Inferior parietal cortex (tissue), 1 donor: Measurements from ENCODE around the gene ADISSP.
"Not testable (repeated sequence)": the region's sequence is repeated elsewhere in the genome, so short reads cannot be mapped to it uniquely, and the experiment has no call there.

Experiments used
- DNase-seq: peaks from one replicate; pipeline ENCODE4 v3.0.0-alpha.2; 2016; ENCODE audit errors: extremely low spot score

The ADISSP gene

GRCh38 chr20:3797592-3798372 lies 30.2 kb upstream of the ADISSP start:
- no peak for DNase-seq

- DNase-seq: no peak
Measured at GRCh38 chr20:3797226-3797545, 29.6 kb upstream of the ADISSP start.

GRCh38 chr20:3796477-3797225 lies 29.1 kb upstream of the ADISSP start:
- DNase-seq: no peak

GRCh38 chr20:3795511-3796468 lies 28.2 kb upstream of the ADISSP start, which contains the start of gene CDC25B:
Gene CDC25B, plus strand, starts transcription at chr20:3796310. Its CDS starts 222 bp downstream, at chr20:3796532.
- DNase-seq: peak; percentile 86

- no peak for DNase-seq
Measured at GRCh38 chr20:3794701-3795420, 27.3 kb upstream of the ADISSP start.

- not testable (repeated sequence) for DNase-seq
Measured at GRCh38 chr20:3794168-3794567, 26.6 kb upstream of the ADISSP start.

GRCh38 chr20:3789201-3789600 lies 21.6 kb upstream of the ADISSP start:
- not testable (repeated sequence) for DNase-seq

GRCh38 chr20:3788685-3789155 lies 21.2 kb upstream of the ADISSP start:
- DNase-seq: no peak

GRCh38 chr20:3787324-3788014 lies 19.9 kb upstream of the ADISSP start:
- DNase-seq: no peak

GRCh38 chr20:3786665-3787323 lies 19.2 kb upstream of the ADISSP start, which contains the start of gene CENPB:
Gene CENPB, minus strand, starts transcription at chr20:3786740. Its CDS starts 257 bp downstream, at chr20:3786483.
- peak; percentile 81 for DNase-seq

GRCh38 chr20:3786126-3786484 lies 18.6 kb upstream of the ADISSP start:
- DNase-seq: no peak

GRCh38 chr20:3785240-3786125 lies 17.9 kb upstream of the ADISSP start:
- DNase-seq: no peak

GRCh38 chr20:3784863-3785239 lies 17.3 kb upstream of the ADISSP start:
- DNase-seq: no peak

GRCh38 chr20:3784216-3784853 lies 16.8 kb upstream of the ADISSP start:
- no peak for DNase-seq

GRCh38 chr20:3783511-3784195 lies 16.1 kb upstream of the ADISSP start:
- no peak for DNase-seq

GRCh38 chr20:3783068-3783489 lies 15.5 kb upstream of the ADISSP start:
- no peak for DNase-seq

- no peak for DNase-seq
Measured at GRCh38 chr20:3782597-3782996, 15.0 kb upstream of the ADISSP start.
